ENCODE measurements around the gene LIPT2.

DNA sequence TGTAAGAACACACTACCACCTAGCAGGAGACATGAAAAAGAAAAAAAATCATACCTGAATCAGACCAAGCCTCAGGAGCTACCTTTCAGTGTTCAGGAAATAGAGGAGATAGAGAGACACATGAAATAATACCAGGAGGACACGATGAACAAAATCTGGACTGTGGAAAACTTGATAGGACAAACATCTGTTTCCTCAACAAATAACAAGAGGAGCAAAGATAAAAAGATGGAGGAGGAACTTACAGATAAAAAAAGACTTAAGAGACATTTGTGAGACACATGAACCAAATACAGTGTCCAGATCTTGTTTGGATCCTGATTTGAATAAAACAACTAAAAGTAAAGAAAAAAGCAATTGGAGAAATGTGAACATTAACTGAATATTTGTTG lies 13.8 kb downstream of the LIPT2 start:
- TF ChIP-seq, protein P1, sequence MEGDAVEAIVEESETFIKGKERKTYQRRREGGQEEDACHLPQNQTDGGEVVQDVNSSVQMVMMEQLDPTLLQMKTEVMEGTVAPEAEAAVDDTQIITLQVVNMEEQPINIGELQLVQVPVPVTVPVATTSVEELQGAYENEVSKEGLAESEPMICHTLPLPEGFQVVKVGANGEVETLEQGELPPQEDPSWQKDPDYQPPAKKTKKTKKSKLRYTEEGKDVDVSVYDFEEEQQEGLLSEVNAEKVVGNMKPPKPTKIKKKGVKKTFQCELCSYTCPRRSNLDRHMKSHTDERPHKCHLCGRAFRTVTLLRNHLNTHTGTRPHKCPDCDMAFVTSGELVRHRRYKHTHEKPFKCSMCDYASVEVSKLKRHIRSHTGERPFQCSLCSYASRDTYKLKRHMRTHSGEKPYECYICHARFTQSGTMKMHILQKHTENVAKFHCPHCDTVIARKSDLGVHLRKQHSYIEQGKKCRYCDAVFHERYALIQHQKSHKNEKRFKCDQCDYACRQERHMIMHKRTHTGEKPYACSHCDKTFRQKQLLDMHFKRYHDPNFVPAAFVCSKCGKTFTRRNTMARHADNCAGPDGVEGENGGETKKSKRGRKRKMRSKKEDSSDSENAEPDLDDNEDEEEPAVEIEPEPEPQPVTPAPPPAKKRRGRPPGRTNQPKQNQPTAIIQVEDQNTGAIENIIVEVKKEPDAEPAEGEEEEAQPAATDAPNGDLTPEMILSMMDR (IDR thresholded peaks at IDR 0.05): no peak
- TF ChIP-seq POLR2A (IDR thresholded peaks at IDR 0.05): no peak

Measured in thyroid gland (tissue), 4 donors.